GM19324 (cell line): ENCODE measurements around the gene SMC1B.
"Not testable (repeated sequence)": the region's sequence is repeated elsewhere in the genome, so short reads cannot be mapped to it uniquely, and the experiment has no call there.

Experiments used
- ATAC-seq: cut with Tn5 transposase; IDR thresholded peaks from one replicate; pipeline ENCODE4 v1.9.1; 2021; ENCODE audit warnings: mild to moderate bottlenecking, moderate library complexity; ENCODE audit not compliant: unreplicated experiment, low FRiP score

Gene SMC1B

GRCh38 chr22:45423524-45423923 lies 10.1 kb upstream of the SMC1B start:
- no peak for ATAC-seq

GRCh38 chr22:45422237-45422983 lies 9.0 kb upstream of the SMC1B start:
- ATAC-seq: no peak

GRCh38 chr22:45421349-45422055 lies 8.1 kb upstream of the SMC1B start:
- no peak for ATAC-seq

- ATAC-seq: no peak
Observed at GRCh38 chr22:45420539-45420938, 7.1 kb upstream of the SMC1B start.

- ATAC-seq: no peak
Observed at GRCh38 chr22:45420011-45420410, 6.6 kb upstream of the SMC1B start.

- no peak for ATAC-seq
Observed at GRCh38 chr22:45418770-45419138, 5.4 kb upstream of the SMC1B start.

GRCh38 chr22:45418056-45418769 lies 4.8 kb upstream of the SMC1B start:
- no peak for ATAC-seq

GRCh38 chr22:45413013-45413367 lies 409 bp downstream of the SMC1B start:
- no peak for ATAC-seq

- ATAC-seq: no peak
Observed at GRCh38 chr22:45407793-45408192, 5.6 kb downstream of the SMC1B start.

GRCh38 chr22:45402466-45402985 lies 10.9 kb downstream of the SMC1B start:
- no peak for ATAC-seq

GRCh38 chr22:45399712-45400445 lies 13.5 kb downstream of the SMC1B start:
- ATAC-seq: no peak

- ATAC-seq: no peak
Observed at GRCh38 chr22:45398214-45398613, 15.2 kb downstream of the SMC1B start.

GRCh38 chr22:45397806-45398205 lies 15.6 kb downstream of the SMC1B start:
- ATAC-seq: no peak

- no peak for ATAC-seq
Observed at GRCh38 chr22:45389546-45389945, 23.9 kb downstream of the SMC1B start.

- no peak for ATAC-seq
Observed at GRCh38 chr22:45381348-45381747, 32.1 kb downstream of the SMC1B start.

GRCh38 chr22:45376703-45377102 lies 36.7 kb downstream of the SMC1B start:
- ATAC-seq: no peak

- ATAC-seq: no peak
Observed at GRCh38 chr22:45376009-45376408, 37.4 kb downstream of the SMC1B start.

GRCh38 chr22:45373592-45373991 lies 39.8 kb downstream of the SMC1B start:
- ATAC-seq: not testable (repeated sequence)

GRCh38 chr22:45366713-45367112 lies 46.7 kb downstream of the SMC1B start:
- no peak for ATAC-seq

- no peak for ATAC-seq
Observed at GRCh38 chr22:45359627-45360026, 53.8 kb downstream of the SMC1B start.

- no peak for ATAC-seq
Observed at GRCh38 chr22:45358127-45358526, 55.3 kb downstream of the SMC1B start.
